SU-DHL-6 (cell line): ENCODE results near the gene CDKN2B.

Experiments used
- CTCF ChIP-seq: fragments of 200-600 bp; sonication (generic); IDR thresholded peaks from one replicate; pipeline ENCODE4 v1.5.1; 2017; ENCODE audit warnings: antibody characterized with exemption, mild to moderate bottlenecking, low read length, moderate library complexity; ENCODE audit not compliant: insufficient read depth, poor library complexity, severe bottlenecking
- EZH2phosphoT487 ChIP-seq: fragments of 200-600 bp; sonication (generic), shearing (Covaris generic); conservative IDR thresholded peaks from 2 replicates; pipeline ENCODE4 v1.6.1; 2018; ENCODE audit warnings: mild to moderate bottlenecking, antibody characterized with exemption, low read length, moderate library complexity, mixed read lengths

DNA sequence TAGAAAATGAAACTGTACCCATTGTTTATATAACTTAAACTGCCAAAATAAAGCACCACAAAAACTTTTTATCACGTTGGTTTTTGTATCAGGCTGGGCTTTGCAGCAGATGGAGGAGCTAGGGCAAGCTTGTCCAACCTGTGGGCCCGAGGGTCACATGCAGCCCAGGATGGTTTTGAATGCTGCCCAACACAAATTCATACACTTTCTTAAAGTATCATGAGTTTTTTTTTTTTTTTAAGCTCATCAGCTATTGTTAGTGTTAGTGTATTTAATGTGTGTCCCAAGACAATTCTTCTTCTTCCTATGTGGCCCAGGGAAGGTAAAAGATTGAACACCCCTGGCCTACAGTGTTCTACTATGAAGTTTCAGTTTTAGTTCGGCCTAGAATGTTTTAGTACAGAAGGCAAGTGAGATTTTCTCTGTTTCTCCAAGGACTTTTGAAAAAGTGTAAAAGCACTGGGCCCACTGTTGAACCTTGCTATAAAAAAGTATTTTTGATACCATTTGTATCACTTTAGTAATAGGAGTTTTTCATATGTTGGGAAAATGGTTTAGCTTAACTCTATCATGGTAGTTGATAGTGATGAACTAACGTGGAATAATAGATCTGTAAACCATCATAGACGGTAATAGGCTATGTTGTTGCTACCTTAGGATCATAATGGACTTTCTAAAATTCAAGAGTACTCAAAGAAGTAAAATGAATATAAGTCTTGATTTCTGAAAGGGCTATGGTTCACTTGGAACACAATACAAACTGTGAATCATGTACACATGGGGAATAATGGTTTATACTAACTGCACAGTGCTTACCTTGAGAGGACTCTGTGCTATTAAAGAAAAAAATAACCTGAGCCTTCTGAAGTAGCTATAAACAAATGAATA is 17.8 kb downstream of the CDKN2B start:
- no peak for TF ChIP-seq CTCF
- no peak for TF ChIP-seq EZH2phosphoT487
